Mucosa of rectum (tissue), 2 donors: Measurements from ENCODE around the gene RASGRP1.

ENCODE experiments used
- H3K27ac ChIP-seq, 2 donors: one replicate each; pipeline ENCODE4 v1.7.0; 2013; ENCODE audit warnings: inconsistent platforms in 2 of 2, low read depth in 2 of 2, low read length in 2 of 2
- H3K27me3 ChIP-seq, 2 donors: one replicate each; pipeline ENCODE4 v1.7.0; 2013; ENCODE audit warnings: low read length in 2 of 2; ENCODE audit not compliant: control insufficient read depth in 2 of 2, insufficient read depth in 2 of 2
- H3K36me3 ChIP-seq, 2 donors: one replicate each; pipeline ENCODE4 v1.7.0; 2013; ENCODE audit warnings: low read length in 2 of 2; ENCODE audit not compliant: control insufficient read depth in 2 of 2, insufficient read depth in 2 of 2
- H3K4me1 ChIP-seq, 2 donors: one replicate each; pipeline ENCODE4 v1.7.0; 2013; ENCODE audit warnings: low read length in 2 of 2, mild to moderate bottlenecking in 1 of 2; ENCODE audit not compliant: control insufficient read depth in 2 of 2, insufficient read depth in 2 of 2
- H3K4me3 ChIP-seq, 2 donors: one replicate each; pipeline ENCODE4 v1.7.0; 2013; ENCODE audit warnings: low read length in 2 of 2
- H3K9ac ChIP-seq, 2 donors: one replicate each; pipeline ENCODE4 v1.7.0; 2013; ENCODE audit warnings: low read length in 2 of 2, low read depth in 1 of 2, mild to moderate bottlenecking in 1 of 2
- H3K9me3 ChIP-seq, 2 donors: one replicate each; pipeline ENCODE4 v1.7.0; 2013; ENCODE audit warnings: low read length in 2 of 2; ENCODE audit not compliant: control insufficient read depth in 2 of 2
- donor health status: healthy.
- donor health status: Normal muscosa, but diverticular disease.

The RASGRP1 gene

GRCh38 chr15:38557921-38558320 is 6.7 kb downstream of the RASGRP1 start:
- Histone ChIP-seq H3K27ac (no peak overlapping the region), H3K4me3 (no peak overlapping the region), H3K4me1 (no peaks in the 10 kb centered on the region), H3K9me3 (no peaks in the 10 kb centered on the region), H3K27me3 (no peaks in the 10 kb centered on the region), H3K36me3 (no peaks in the 10 kb centered on the region), H3K9ac (no peak overlapping the region)

GRCh38 chr15:38555686-38556334 is 8.8 kb downstream of the RASGRP1 start:
- Histone ChIP-seq H3K9ac (no peak overlapping the region), H3K27me3 (no peaks in the 10 kb centered on the region), H3K27ac (no peak overlapping the region), H3K4me1 (no peaks in the 10 kb centered on the region), H3K4me3 (no peak overlapping the region), H3K36me3 (no peaks in the 10 kb centered on the region), H3K9me3 (no peaks in the 10 kb centered on the region)

GRCh38 chr15:38554354-38554753 is 10.3 kb downstream of the RASGRP1 start:
- Histone ChIP-seq H3K36me3 (no peaks in the 10 kb centered on the region), H3K27me3 (no peaks in the 10 kb centered on the region), H3K4me1 (no peaks in the 10 kb centered on the region), H3K9me3 (no peaks in the 10 kb centered on the region), H3K27ac (no peak overlapping the region), H3K4me3 (no peak overlapping the region), H3K9ac (no peak overlapping the region)

GRCh38 chr15:38553071-38553470 is 11.5 kb downstream of the RASGRP1 start:
- H3K9me3 ChIP-seq = no peaks in the 10 kb centered on the region
- no peak overlapping the region for H3K4me3 ChIP-seq
- no peak overlapping the region for H3K9ac ChIP-seq
- H3K36me3 ChIP-seq = no peaks in the 10 kb centered on the region
- no peaks in the 10 kb centered on the region for H3K27me3 ChIP-seq
- no peak overlapping the region for H3K27ac ChIP-seq
- H3K4me1 ChIP-seq = no peaks in the 10 kb centered on the region

- H3K27me3 ChIP-seq = no peaks in the 10 kb centered on the region
- no peaks in the 10 kb centered on the region for H3K9me3 ChIP-seq
- H3K4me1 ChIP-seq = no peaks in the 10 kb centered on the region
- no peaks in the 10 kb centered on the region for H3K36me3 ChIP-seq
- no peak overlapping the region for H3K4me3 ChIP-seq
- no peak overlapping the region for H3K27ac ChIP-seq
- no peak overlapping the region for H3K9ac ChIP-seq
Observed at GRCh38 chr15:38551720-38552648, 12.6 kb downstream of the RASGRP1 start.

GRCh38 chr15:38549222-38549621 is 15.4 kb downstream of the RASGRP1 start:
- Histone ChIP-seq H3K9ac (no peak overlapping the region), H3K27ac (no peak overlapping the region), H3K27me3 (no peaks in the 10 kb centered on the region), H3K9me3 (no peaks in the 10 kb centered on the region), H3K4me3 (no peak overlapping the region), H3K4me1 (no peaks in the 10 kb centered on the region), H3K36me3 (no peaks in the 10 kb centered on the region)

- no peaks in the 10 kb centered on the region for H3K27me3 ChIP-seq
- no peaks in the 10 kb centered on the region for H3K9me3 ChIP-seq
- no peaks in the 10 kb centered on the region for H3K4me1 ChIP-seq
- H3K4me3 ChIP-seq = no peak overlapping the region
- H3K27ac ChIP-seq = no peak overlapping the region
- H3K36me3 ChIP-seq = no peaks in the 10 kb centered on the region
- no peak overlapping the region for H3K9ac ChIP-seq
Observed at GRCh38 chr15:38547255-38547997, 17.2 kb downstream of the RASGRP1 start.

GRCh38 chr15:38545179-38545578 is 19.4 kb downstream of the RASGRP1 start:
- Histone ChIP-seq H3K27me3 (no peaks in the 10 kb centered on the region), H3K27ac (no peak overlapping the region), H3K4me1 (peaks cover 0 to 3% of the 10 kb centered on the region in 2 donors), H3K36me3 (no peaks in the 10 kb centered on the region), H3K4me3 (no peak overlapping the region), H3K9ac (no peak overlapping the region), H3K9me3 (no peaks in the 10 kb centered on the region)

GRCh38 chr15:38541026-38541425 is 23.6 kb downstream of the RASGRP1 start:
- peaks cover 0 to 3% of the 10 kb centered on the region in 2 donors for H3K4me1 ChIP-seq
- no peaks in the 10 kb centered on the region for H3K36me3 ChIP-seq
- no peak overlapping the region for H3K27ac ChIP-seq
- H3K9me3 ChIP-seq = no peaks in the 10 kb centered on the region
- H3K4me3 ChIP-seq = no peak overlapping the region
- no peak overlapping the region for H3K9ac ChIP-seq
- no peaks in the 10 kb centered on the region for H3K27me3 ChIP-seq

- Histone ChIP-seq H3K27ac (no peak overlapping the region), H3K9me3 (no peaks in the 10 kb centered on the region), H3K27me3 (no peaks in the 10 kb centered on the region), H3K4me3 (no peak overlapping the region), H3K4me1 (peaks cover 0 to 3% of the 10 kb centered on the region in 2 donors), H3K36me3 (no peaks in the 10 kb centered on the region), H3K9ac (no peak overlapping the region)
Observed at GRCh38 chr15:38540510-38540909, 24.1 kb downstream of the RASGRP1 start.
